Liver (tissue), 9 donors: Measurements from ENCODE around the gene CHM. TPM values are rescaled to one million over a fixed set of nuclear protein-coding genes. Genes with fewer than 3 reads are reported as not detected.
"Not testable (repeated sequence)": the region's sequence is repeated elsewhere in the genome, so short reads cannot be mapped to it uniquely, and the experiment has no call there.

Source experiments
- DNase-seq: peaks from one replicate; pipeline ENCODE4 v3.0.0-alpha.2; 2017; ENCODE audit warnings: low spot score
- H3K27ac ChIP-seq, 2 donors: one replicate each; pipeline ENCODE4 v1.7.0; 2013; ENCODE audit warnings: inconsistent platforms in 2 of 2, low read length in 2 of 2, control low read depth in 1 of 2, low read depth in 1 of 2, mild to moderate bottlenecking in 1 of 2
- H3K27me3 ChIP-seq, 4 donors: one replicate each; pipeline versions ENCODE4 v1.6.1 to v1.7.0; 2013; ENCODE audit warnings: low read length in 3 of 4, inconsistent platforms in 1 of 4, mild to moderate bottlenecking in 1 of 4, moderate library complexity in 1 of 4; ENCODE audit not compliant: control insufficient read depth in 4 of 4, insufficient read depth in 4 of 4
- H3K36me3 ChIP-seq, 4 donors: one replicate each; pipeline versions ENCODE4 v1.6.1 to v1.7.0; 2013; ENCODE audit warnings: low read length in 3 of 4, mild to moderate bottlenecking in 3 of 4, low read depth in 1 of 4, moderate library complexity in 1 of 4; ENCODE audit not compliant: control insufficient read depth in 4 of 4, insufficient read depth in 3 of 4
- H3K4me1 ChIP-seq, 4 donors: one replicate each; pipeline versions ENCODE4 v1.6.1 to v1.7.0; 2013; ENCODE audit warnings: low read length in 3 of 4, mild to moderate bottlenecking in 3 of 4, moderate library complexity in 1 of 4; ENCODE audit not compliant: control insufficient read depth in 4 of 4, insufficient read depth in 4 of 4
- H3K4me3 ChIP-seq, 3 donors: one replicate each; pipeline versions ENCODE4 v1.6.1 to v1.7.0; 2013; ENCODE audit warnings: low read length in 3 of 3, control low read depth in 1 of 3, low read depth in 1 of 3, mild to moderate bottlenecking in 1 of 3
- H3K9ac ChIP-seq, 2 donors: one replicate each; pipeline ENCODE4 v1.7.0; 2013; ENCODE audit warnings: low read length in 2 of 2, mild to moderate bottlenecking in 2 of 2, moderate library complexity in 2 of 2, control low read depth in 1 of 2, low read depth in 1 of 2
- H3K9me3 ChIP-seq, 4 donors: one replicate each; pipeline versions ENCODE4 v1.6.1 to v1.7.0; 2013; ENCODE audit warnings: low read length in 3 of 4; ENCODE audit not compliant: control insufficient read depth in 4 of 4
- ATF3 ChIP-seq: IDR thresholded peaks from 2 replicates; pipeline ENCODE4 v1.6.1; 2016; ENCODE audit warnings: antibody characterized with exemption
- CTCF ChIP-seq: fragments of 150-350 bp; IDR thresholded peaks from 2 replicates; pipeline ENCODE4 v1.5.1; 2017; ENCODE audit warnings: improper control_type of control experiment, low read depth, low read length; ENCODE audit not compliant: missing input control
- EGR1 ChIP-seq, 2 donors: IDR thresholded peaks; 2 replicates each; pipeline ENCODE4 v1.6.1; 2016 to 2018; ENCODE audit warnings: antibody characterized with exemption in 2 of 2, low read depth in 2 of 2
- FOXA1 ChIP-seq: IDR thresholded peaks from 2 replicates; pipeline ENCODE4 v1.6.1; 2016; ENCODE audit warnings: antibody characterized with exemption
- FOXA2 ChIP-seq: IDR thresholded peaks from 2 replicates; pipeline ENCODE4 v1.6.1; 2016; ENCODE audit warnings: antibody characterized with exemption
- GABPA ChIP-seq, 2 donors: IDR thresholded peaks in 1 of 2; conservative IDR thresholded peaks in 1 of 2; 2 replicates each; pipeline ENCODE4 v1.6.1; 2016; ENCODE audit warnings: antibody characterized with exemption in 2 of 2, mild to moderate bottlenecking in 1 of 2, moderate library complexity in 1 of 2
- HNF4G ChIP-seq: IDR thresholded peaks from 2 replicates; pipeline ENCODE4 v1.6.1; 2016; ENCODE audit warnings: antibody characterized with exemption
- JUND ChIP-seq, 2 donors: IDR thresholded peaks; 2 replicates each; pipeline ENCODE4 v1.6.1; 2016; ENCODE audit warnings: antibody characterized with exemption in 2 of 2
- MAX ChIP-seq: IDR thresholded peaks from 2 replicates; pipeline ENCODE4 v1.6.1; 2016; ENCODE audit warnings: antibody characterized with exemption
- NR2F2 ChIP-seq: IDR thresholded peaks from 2 replicates; pipeline ENCODE4 v1.6.1; 2016; ENCODE audit warnings: antibody characterized with exemption
- RAD21 ChIP-seq, 2 donors: IDR thresholded peaks; 2 replicates each; pipeline ENCODE4 v1.6.1; 2016; ENCODE audit warnings: antibody characterized with exemption in 2 of 2, mild to moderate bottlenecking in 2 of 2
- REST ChIP-seq: IDR thresholded peaks from 2 replicates; pipeline ENCODE4 v1.6.1; 2016; ENCODE audit warnings: antibody characterized with exemption, mild to moderate bottlenecking
- RXRA ChIP-seq, 2 donors: IDR thresholded peaks; 2 replicates each; pipeline ENCODE4 v1.6.1; 2017 to 2018; ENCODE audit warnings: antibody characterized with exemption in 2 of 2, mild to moderate bottlenecking in 1 of 2
- SP1 ChIP-seq: IDR thresholded peaks from 2 replicates; pipeline ENCODE4 v1.6.1; 2018; ENCODE audit warnings: antibody characterized with exemption, mild to moderate bottlenecking
- TAF1 ChIP-seq: conservative IDR thresholded peaks from 2 replicates; pipeline ENCODE4 v1.6.1; 2016; ENCODE audit warnings: antibody characterized with exemption, mild to moderate bottlenecking
- YY1 ChIP-seq: IDR thresholded peaks from 2 replicates; pipeline ENCODE4 v1.6.1; 2016; ENCODE audit warnings: antibody characterized with exemption, mild to moderate bottlenecking
- ZBTB33 ChIP-seq: IDR thresholded peaks from 2 replicates; pipeline ENCODE4 v1.6.1; 2016; ENCODE audit warnings: antibody characterized with exemption
- WGBS: extraction: QIAGEN DNeasy Blood & Tissue Kit; methylation state at CpG from one replicate; pipeline ENCODE4 v1.1.7; 2013; 5-methylcytosine and 5-hydroxymethylcytosine counted together
- polyA plus RNA-seq, 2 donors: library from polyadenylated mRNA; stranded (reverse) in 1 of 2; unstranded in 1 of 2; fragments of 200-250 nt in 1 of 2; fragments of >200 nt in 1 of 2; fragmentation: Nextera tagmentation in 1 of 2; extraction: Ambion mirVana in 1 of 2; gene quantifications; one replicate each; pipeline versions ENCODE4 v1.2.1 to v1.2.3, GENCODE V29; 2013 to 2015
- total RNA-seq, 2 donors: library from RNA; depleted of rRNA; stranded (reverse); fragments of >200 nt; gene quantifications; one replicate each; pipeline ENCODE4 v1.2.3, GENCODE V29; 2014
- donor health status: healthy.
- donor health status: healthy.
- donor health status: healthy.
- donor health status: healthy.
- donor health status: healthy.

Gene CHM
- total and polyA plus RNA-seq, 4 donors, result 5.1 to 8.1 (median 6.4) TPM

- WGBS, result 95% methylated on average over 4 of the region's 4 CpGs
- Histone ChIP-seq H3K9ac (no peak overlapping the region), H3K4me1 (no peaks in the 10 kb centered on the region), H3K27ac (no peak overlapping the region), H3K4me3 (no peak overlapping the region), H3K27me3 (no peaks in the 10 kb centered on the region), H3K9me3 (no peaks in the 10 kb centered on the region), H3K36me3 (no peaks in the 10 kb centered on the region)
- no peak for TF ChIP-seq REST
- TF ChIP-seq GABPA (IDR thresholded peaks at IDR 0.05 in 1 of 2, conservative IDR thresholded peaks at IDR 0.05 in 1 of 2), result no peak
- no peak for TF ChIP-seq ZBTB33
- TF ChIP-seq TAF1, result no peak
- TF ChIP-seq NR2F2, result no peak
- no peak for TF ChIP-seq MAX
- no peak for TF ChIP-seq SP1
- no peak for TF ChIP-seq HNF4G
- TF ChIP-seq CTCF, result no peak
- TF ChIP-seq RXRA (IDR thresholded peaks at IDR 0.05), result no peak
- DNase-seq, result no peak
Measured at GRCh38 chrX:86016139-86016538, 31.2 kb downstream of the CHM start.

- not testable (repeated sequence) for H3K4me1 ChIP-seq, H3K9me3 ChIP-seq, H3K27ac ChIP-seq, H3K9ac ChIP-seq, DNase-seq, H3K4me3 ChIP-seq, H3K27me3 ChIP-seq, H3K36me3 ChIP-seq
- WGBS, result 95% methylated on average over 4 of the region's 4 CpGs
Measured at GRCh38 chrX:86014959-86015358, 32.4 kb downstream of the CHM start.

- no peak overlapping the region for H3K27ac ChIP-seq
- H3K4me1 ChIP-seq, result no peaks in the 10 kb centered on the region
- WGBS, result 81% methylated on average over 5 of the region's 5 CpGs
- no peak overlapping the region for H3K4me3 ChIP-seq
- no peaks in the 10 kb centered on the region for H3K27me3 ChIP-seq
- H3K9me3 ChIP-seq, result no peaks in the 10 kb centered on the region
- no peak overlapping the region for H3K9ac ChIP-seq
- H3K36me3 ChIP-seq, result no peaks in the 10 kb centered on the region
- DNase-seq, result no peak
- no peak for TF ChIP-seq RXRA (IDR thresholded peaks at IDR 0.05)
- TF ChIP-seq ATF3, result no peak
- no peak for TF ChIP-seq HNF4G
- TF ChIP-seq CTCF, result no peak
- no peak for TF ChIP-seq EGR1 (IDR thresholded peaks at IDR 0.05; ENCODE audit: low read depth in 2 of 2)
- no peak for TF ChIP-seq FOXA2
- TF ChIP-seq RAD21 (IDR thresholded peaks at IDR 0.05), result no peak
- no peak for TF ChIP-seq FOXA1
- no peak for TF ChIP-seq YY1
- no peak for TF ChIP-seq JUND (IDR thresholded peaks at IDR 0.05)
- no peak for TF ChIP-seq ZBTB33
Measured at GRCh38 chrX:86014421-86014820, 32.9 kb downstream of the CHM start.
